HS-5 (cell line): ENCODE measurements around the gene SLC44A1.
"Not testable (repeated sequence)": the region's sequence is repeated elsewhere in the genome, so short reads cannot be mapped to it uniquely, and the experiment has no call there.

ENCODE experiments used
- DNase-seq: peaks from one replicate; pipeline ENCODE4 v3.0.0-alpha.2; 2012; ENCODE audit warnings: low read depth

Gene SLC44A1

DNA sequence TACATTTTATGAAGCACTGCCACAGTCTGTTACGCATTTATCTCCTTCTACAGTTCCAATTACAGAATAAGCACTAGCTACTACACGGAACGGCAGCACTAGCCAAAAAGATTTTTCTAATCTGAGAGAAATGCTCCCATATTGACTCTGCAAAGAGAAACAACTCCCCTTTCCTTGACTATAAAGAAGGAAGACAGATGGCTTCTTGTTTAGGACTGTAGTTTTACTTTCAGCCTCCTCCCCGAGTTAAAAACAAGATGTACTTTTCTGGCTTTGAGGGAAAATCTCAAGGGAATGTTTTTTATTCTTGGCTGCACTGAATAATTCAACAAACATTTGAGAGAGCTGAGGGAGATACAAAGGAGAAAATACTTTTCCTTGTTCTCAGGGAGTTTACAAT is 1.9 kb upstream of the SLC44A1 start:
- DNase-seq: no peak

DNA sequence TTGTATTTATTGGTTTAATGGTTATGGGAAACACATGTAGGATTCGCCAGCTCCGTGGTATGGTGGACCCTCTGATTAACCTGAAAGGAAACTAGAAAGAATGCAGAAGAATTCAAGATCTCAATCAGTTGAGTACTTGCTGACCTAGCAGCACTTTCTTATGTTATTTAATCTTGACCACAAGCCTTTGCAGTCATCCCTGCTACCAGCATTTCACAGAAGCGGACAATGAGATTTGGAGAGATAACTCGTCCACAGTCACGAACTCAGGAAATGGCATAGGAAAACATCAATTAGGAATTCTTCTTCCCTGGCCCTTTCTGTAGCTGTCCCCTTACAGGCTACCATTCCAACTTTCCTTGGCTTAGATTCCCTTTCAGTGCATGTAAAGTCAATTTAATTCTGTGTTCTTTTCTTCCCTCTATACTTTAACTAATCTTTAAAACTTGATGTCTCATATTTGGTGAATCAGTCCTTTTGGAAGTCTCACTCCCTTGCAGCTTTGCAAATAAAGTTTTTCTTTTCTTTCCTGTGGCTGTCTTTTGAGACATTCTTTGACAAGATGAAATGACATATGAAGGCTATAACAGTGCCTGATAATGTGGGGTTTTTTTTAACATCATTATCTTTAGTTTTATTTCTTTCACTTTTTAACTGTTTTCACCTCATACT is 1.3 kb upstream of the SLC44A1 start:
- no peak for DNase-seq

DNA sequence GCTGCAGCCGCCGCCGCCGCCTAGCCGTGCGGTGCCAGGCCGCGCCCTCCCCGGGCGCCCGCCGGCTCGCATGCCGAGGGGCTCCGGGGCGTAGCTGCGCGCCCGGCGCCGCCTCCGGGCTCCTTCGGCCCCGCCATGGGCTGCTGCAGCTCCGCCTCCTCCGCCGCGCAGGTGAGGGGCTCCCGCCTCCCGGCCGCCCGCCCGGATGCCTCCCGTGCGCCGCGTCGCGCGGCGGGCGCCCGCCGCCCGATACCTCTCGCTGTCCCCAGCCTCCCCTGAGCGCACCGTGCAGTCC is 230 bp downstream of the SLC44A1 start:
- no peak for DNase-seq

DNA sequence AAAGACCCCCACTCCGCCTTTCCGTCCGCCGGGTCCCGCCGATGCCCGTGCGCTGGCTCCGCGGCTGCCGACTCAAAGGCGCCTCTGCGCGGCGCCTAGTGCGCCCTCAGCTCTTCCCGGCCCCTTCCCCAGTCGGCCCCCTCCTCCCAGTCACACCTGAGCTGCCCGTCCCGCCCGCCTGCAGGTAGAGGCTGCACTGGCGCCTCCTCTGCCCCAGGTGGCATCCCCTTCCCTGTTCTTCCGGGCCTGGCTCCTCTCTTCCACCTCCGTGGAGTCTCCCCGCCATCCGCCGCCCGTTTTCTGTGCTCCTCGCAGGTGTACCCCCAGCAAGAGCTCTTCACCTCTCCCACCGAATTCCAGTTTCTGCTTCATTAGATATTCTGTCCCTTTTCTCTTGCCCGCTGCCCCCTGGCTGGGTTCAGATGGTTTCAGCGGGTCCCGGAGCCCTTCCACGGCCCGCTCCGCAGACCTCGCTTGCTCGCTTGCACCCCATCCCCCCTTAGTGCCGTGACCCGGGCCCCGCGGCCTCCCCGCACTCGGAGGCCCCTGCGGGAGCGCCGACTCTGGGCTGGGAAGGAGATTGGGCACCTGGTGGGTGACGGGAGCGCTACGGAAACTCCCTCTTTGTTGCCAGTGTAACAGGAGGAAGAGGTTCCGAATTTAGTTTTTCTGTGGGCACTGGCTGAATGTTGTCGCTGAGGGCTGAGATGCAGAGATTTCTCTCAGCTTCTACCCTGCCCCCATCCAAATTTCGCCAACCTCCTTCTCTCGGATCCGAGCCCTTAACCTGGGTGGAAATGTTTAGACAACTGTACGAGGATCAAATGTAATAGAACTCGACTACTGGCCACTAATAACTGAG is 809 bp downstream of the SLC44A1 start:
- no peak for DNase-seq

DNA sequence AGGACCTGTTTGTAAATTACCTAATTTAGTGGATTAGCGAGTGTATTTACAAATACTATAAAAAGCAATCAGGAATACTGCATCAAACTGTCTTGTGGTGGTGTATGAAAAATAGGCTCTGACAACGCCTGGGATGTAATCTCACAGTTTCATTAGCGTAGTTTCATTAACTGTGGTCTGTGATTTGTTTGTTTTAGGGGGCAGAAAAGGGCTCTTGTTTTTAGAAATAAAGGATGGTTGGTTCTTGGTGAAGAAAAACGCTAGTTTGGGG is 1.4 kb downstream of the SLC44A1 start:
- no peak for DNase-seq

- DNase-seq: no peak
These were observed 2.3 kb downstream of the SLC44A1 start for GRCh38 chr9:105246656-105247173.

DNA sequence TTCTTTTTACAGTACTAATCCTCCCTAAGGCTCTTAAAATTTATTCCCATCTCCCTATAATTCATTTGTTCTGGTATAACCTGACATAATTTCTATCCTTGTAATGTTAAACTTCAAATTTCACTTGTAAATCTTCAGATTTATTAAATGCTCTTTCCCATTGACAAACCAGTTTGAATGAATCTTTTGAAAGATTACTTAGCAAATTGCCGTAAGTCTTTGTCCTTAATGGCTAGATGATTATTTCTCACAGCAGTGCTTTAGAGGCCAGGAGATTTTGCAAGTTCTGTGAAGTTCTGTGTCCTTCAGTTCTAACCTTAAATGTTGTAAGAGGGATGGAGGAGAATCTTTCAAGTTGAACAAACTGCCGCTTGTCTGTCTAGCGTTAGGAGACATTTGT is 4.2 kb downstream of the SLC44A1 start:
- no peak for DNase-seq

DNA sequence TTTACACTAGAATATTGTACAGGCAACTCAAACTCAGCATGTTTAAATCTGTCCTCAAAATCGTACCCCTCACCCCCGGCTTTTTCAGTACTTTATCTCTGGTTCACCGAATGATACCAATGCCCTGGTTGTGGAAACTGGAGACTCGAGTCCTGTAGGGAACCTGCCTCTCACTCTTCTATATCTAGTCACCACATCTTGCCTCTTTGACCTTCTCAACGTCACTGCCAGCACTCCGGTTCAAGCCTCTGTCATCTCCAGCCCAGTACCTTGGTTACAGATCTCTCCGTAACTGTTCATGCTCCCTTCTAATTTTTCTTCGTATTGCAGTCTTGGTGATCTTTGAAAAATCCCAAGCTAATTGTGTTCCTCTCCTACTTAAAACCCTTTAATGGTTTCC is 6.7 kb downstream of the SLC44A1 start:
- DNase-seq: no peak

DNA sequence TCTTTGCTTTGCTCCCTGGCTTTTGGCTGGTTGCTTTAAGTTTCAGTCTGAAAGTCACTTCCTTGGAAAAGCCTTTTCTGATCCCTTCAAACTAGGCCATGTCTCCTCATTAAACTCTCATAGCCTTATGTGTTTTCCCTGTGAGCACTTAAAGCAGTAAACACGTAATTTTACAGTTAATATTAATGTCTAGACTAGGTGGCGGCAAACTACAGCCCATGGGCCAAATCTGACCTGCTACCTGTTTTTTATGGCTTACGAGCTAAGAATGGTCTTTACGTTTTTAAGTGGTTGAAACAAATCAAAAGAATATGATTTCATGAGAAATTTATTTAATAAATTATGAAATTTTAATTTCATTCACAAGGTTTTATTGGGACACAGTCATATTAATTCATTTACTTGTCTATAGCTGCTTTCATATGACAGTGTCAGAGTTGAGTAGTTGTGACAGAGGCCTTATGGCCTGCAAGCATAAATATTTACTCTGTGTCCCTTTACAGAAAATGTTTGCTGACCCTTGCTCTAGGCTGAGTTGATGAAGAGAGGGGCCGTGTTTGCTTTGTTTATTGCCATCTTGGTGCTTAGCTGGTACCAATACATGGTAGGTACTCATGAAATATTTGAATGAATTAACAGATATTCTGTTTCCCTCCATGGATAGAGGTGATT is 7.4 kb downstream of the SLC44A1 start:
- no peak for DNase-seq

DNA sequence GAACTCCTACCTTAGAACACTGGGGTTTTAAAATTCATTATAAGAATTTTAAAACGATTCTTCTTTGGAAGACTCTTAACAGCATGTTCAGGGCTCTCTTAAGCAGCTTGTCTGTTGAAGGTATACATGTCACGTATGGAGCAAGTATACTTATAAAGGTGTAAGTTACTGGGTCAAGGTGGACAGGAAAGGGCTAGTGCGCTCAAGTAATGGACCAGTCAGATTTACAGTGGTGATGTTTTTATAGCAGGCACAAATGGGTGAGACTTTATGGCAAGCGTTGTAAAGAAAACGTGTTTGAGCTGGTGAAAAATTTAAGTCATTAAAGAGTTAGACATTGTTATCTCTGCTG is 7.9 kb downstream of the SLC44A1 start:
- DNase-seq: no peak

DNA sequence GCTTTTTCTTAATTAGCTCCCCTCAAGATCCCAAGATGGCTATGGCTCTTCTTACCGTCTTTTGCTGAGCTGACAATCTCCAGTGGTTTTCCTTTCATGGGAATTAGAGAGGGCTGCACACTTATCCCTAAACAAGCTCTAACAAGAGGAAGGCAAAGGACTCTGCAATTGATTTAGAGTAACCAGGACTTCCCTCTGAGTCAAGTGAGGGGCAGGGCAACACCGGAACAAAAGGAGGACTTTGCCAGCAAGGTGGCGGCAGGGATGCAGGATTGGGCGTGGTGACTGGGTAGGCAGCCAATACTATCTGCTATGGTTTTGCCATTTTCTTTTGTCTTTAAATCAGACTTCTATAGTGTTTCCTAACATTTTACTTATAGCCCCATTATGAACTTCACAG is 9.8 kb downstream of the SLC44A1 start:
- DNase-seq: no peak

GRCh38 chr9:105255421-105255820 is 11.0 kb downstream of the SLC44A1 start:
- DNase-seq: no peak

GRCh38 chr9:105256569-105256968 is 12.1 kb downstream of the SLC44A1 start:
- not testable (repeated sequence) for DNase-seq

- DNase-seq: no peak
These were observed 13.4 kb downstream of the SLC44A1 start for GRCh38 chr9:105257809-105258208.

GRCh38 chr9:105258225-105258737 is 13.8 kb downstream of the SLC44A1 start:
- no peak for DNase-seq

GRCh38 chr9:105259274-105259673 is 14.8 kb downstream of the SLC44A1 start:
- no peak for DNase-seq

- DNase-seq: no peak
These were observed 15.5 kb downstream of the SLC44A1 start for GRCh38 chr9:105259731-105260612.

GRCh38 chr9:105262497-105262896 is 18.0 kb downstream of the SLC44A1 start:
- no peak for DNase-seq

GRCh38 chr9:105264380-105264779 is 19.9 kb downstream of the SLC44A1 start:
- DNase-seq: no peak

DNA sequence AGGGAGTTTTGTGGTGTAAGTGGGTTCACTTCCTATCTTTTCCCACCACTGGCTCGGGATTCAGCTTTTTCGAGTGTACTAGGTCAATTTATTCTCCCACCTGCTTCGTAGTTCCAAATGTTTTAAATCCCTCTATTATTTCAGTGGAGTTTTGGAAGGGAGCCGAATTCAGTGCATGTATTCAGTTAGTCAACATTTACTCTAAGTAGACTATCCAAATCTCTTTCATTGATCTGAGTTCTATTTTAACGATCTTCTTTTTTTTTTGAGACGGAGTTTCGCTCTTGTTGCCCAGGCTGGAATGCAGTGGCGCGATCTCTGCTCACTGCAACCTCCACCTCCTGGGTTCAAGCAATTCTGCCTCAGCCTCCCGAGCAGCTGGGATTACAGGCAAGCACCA is 23.8 kb downstream of the SLC44A1 start:
- not testable (repeated sequence) for DNase-seq

DNA sequence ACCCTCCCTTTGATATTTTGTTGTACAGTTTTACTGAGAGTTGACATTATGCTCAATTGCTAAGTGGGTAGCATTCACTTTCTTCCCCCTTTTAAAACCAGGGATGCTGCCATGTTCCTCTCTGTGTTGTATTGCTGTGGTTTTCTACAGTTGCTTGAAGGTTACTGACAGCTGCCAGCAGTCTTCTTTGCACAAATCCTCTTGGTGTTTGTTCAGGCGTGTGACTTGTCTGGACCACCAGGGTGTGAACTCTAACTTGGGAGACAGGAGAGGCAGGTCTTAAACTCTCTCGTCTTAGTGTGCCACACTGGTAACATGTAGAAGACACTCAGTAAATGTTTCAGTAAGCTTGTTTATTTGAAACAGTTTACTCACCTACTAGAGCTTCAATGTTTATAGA is 25.1 kb downstream of the SLC44A1 start:
- no peak for DNase-seq

- no peak for DNase-seq
These were observed 26.3 kb downstream of the SLC44A1 start for GRCh38 chr9:105270711-105271110.
